Measurements from ENCODE around the gene GRB10.

The GRB10 gene

DNA sequence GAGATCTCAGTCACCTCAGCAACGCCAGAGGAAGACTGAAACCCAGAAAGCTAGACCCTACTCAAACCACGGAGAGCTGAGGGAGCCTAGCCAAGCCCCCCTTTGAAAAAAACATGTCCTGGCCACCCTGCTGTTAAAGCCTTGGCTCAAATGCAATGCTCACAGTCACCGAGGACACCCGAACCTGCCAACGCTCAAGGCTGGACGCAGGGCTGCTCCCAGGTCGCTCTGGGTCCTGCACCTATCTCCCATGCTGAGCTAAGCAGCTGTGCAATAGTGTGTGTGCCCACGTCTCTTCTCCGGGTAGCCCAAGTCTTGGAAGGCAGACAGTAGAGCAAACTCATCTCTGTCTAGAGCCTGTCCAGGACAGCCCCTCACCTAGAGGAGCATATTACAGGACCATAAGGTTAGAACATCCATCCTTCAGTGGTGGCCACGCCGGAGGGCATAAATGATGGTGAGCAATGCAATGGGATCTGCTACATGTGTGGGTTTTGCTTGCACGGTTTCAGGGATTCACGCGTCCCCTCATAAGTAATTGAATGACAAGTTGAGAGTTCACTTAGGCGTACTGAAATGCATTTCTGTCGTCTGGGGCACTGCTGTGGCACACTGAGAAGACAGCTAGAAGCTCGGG is 123.2 kb downstream of the GRB10 start:
- Histone ChIP-seq H3K9me3 (ENCODE audit: severe bottlenecking) (no peaks in the 10 kb centered on the region), H3K27ac (no peak overlapping the region), H3K27me3 (ENCODE audit: insufficient read depth, low read depth, severe bottlenecking) (no peaks in the 10 kb centered on the region), H3K4me3 (ENCODE audit: low read depth, low read length) (no peak overlapping the region), H3K36me3 (no peaks in the 10 kb centered on the region)
- no peak for DNase-seq
- TF ChIP-seq, protein P1, sequence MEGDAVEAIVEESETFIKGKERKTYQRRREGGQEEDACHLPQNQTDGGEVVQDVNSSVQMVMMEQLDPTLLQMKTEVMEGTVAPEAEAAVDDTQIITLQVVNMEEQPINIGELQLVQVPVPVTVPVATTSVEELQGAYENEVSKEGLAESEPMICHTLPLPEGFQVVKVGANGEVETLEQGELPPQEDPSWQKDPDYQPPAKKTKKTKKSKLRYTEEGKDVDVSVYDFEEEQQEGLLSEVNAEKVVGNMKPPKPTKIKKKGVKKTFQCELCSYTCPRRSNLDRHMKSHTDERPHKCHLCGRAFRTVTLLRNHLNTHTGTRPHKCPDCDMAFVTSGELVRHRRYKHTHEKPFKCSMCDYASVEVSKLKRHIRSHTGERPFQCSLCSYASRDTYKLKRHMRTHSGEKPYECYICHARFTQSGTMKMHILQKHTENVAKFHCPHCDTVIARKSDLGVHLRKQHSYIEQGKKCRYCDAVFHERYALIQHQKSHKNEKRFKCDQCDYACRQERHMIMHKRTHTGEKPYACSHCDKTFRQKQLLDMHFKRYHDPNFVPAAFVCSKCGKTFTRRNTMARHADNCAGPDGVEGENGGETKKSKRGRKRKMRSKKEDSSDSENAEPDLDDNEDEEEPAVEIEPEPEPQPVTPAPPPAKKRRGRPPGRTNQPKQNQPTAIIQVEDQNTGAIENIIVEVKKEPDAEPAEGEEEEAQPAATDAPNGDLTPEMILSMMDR (IDR thresholded peaks at IDR 0.05; ENCODE audit: low read depth, low read length), result no peak

DNA sequence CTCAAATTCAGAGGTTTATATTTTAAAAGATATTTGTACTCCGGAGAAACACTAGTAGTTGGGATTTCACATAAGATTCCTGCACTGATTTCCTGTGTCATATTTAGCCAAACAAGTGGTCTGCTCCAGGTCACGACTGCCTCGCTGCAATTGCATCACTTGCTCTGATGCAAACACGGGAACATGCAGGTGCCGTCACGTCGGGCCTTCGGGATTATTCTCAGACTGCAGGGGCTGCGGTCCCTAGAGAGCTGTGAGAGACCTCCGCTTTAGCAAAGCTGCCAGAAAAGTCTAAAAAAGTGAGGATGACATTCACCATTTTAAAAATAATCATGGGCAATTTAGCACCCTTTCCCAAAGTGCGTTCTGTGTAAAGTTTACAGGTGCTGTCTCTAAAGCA is 124.0 kb downstream of the GRB10 start:
- no peak for DNase-seq
- no peaks in the 10 kb centered on the region for H3K9me3 ChIP-seq (ENCODE audit: severe bottlenecking)
- H3K36me3 ChIP-seq, result no peaks in the 10 kb centered on the region

DNA sequence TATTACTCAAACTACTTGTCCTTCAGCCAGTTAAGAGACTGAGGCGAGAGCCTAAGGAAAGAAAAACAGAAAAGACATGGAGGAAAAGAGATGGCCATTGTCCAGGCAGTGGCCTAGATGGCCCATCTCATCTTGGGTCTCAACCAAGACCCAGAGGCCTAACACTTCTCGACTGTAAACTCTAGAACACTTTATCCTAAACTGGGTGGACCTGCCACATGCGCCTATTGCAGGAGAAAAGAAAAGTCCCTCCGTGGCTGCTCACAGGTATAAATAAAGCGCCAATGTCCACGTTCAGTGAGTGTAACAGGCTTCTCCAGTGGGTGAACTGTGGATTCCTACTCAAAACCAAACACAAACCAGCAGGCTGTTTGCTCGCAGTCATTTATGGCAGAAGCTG is 124.8 kb downstream of the GRB10 start:
- Histone ChIP-seq H3K36me3 (no peaks in the 10 kb centered on the region), H3K27ac (no peak overlapping the region), H3K4me3 (ENCODE audit: low read depth, low read length) (no peak overlapping the region), H3K9me3 (ENCODE audit: severe bottlenecking) (no peaks in the 10 kb centered on the region), H3K27me3 (ENCODE audit: insufficient read depth, low read depth, severe bottlenecking) (no peaks in the 10 kb centered on the region)
- no peak for DNase-seq
- TF ChIP-seq, protein P1 (IDR thresholded peaks at IDR 0.05; ENCODE audit: low read depth, low read length), result no peak

More for the DNA sequence above, 124.0 kb downstream of the GRB10 start:
- H3K27me3 ChIP-seq (ENCODE audit: insufficient read depth, low read depth, severe bottlenecking), result no peaks in the 10 kb centered on the region
- no peak overlapping the region for H3K4me3 ChIP-seq (ENCODE audit: low read depth, low read length)
- TF ChIP-seq, protein P1 (IDR thresholded peaks at IDR 0.05; ENCODE audit: low read depth, low read length), result no peak
- H3K27ac ChIP-seq, result no peak overlapping the region

DNA sequence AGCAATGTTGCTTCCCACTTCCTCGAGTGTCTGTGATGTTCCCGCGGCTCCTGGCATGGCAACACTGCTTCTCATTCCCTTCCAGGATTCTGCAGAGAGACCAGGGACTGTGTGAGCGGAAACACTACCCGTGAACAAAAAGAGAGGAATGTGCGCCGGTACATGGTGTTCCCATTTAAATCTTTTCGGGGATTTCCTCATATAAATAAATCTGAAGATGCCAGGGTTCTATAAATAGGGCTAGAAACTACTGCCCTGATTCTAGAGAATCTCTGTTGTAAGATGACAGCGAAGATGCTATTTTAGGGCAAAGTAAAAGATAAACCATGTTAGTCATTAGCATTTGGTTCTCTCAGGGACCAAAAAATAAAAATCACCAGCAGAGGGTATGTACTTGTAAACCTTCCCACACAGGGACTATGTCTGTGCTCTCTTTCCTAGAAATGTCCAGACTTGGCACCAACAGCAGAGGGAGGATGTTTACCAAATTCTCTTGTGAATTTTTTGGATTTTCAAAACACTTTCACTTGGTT is 125.3 kb downstream of the GRB10 start:
- DNase-seq, result no peak
- H3K9me3 ChIP-seq (ENCODE audit: severe bottlenecking), result no peaks in the 10 kb centered on the region
- no peaks in the 10 kb centered on the region for H3K36me3 ChIP-seq
- TF ChIP-seq, protein P1 (IDR thresholded peaks at IDR 0.05; ENCODE audit: low read depth, low read length), result no peak
- no peaks in the 10 kb centered on the region for H3K27me3 ChIP-seq (ENCODE audit: insufficient read depth, low read depth, severe bottlenecking)
- H3K4me3 ChIP-seq (ENCODE audit: low read depth, low read length), result no peak overlapping the region
- no peak overlapping the region for H3K27ac ChIP-seq

DNA sequence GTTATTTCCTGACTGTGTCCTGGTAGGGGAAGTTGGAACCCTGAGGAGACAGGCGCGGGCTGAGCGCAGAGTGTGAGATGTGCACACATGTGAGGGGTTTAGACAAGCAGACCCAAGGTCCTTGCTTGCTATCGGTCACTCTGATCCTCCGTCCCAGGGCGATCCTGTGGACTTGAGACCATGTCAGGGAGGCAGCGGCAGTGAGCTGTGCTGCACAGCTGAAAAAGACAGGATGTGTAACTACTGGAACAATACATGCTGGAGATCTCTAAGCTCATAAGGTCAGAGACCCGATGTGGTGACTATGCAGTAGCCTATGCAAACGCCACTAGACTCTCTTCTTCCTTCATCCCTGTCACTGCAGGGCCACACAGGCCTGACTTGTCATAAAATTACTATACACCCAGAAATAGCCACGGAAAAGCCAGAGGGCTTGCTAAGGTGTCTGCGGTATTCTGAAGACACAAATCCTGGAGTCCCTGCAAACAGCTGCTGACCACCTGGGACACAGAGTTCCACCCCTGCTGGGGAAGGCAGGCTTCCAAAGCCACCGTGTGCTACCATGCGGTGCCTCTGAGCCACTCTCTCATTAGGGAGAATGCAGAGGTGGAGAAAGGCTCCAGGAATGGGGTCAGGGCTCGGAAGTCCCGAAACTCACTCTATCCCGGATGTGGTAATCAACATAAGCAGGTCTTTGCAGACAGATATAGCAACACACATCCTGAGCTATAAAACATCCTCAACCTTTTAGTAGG is 126.4 kb downstream of the GRB10 start:
- no peaks in the 10 kb centered on the region for H3K27me3 ChIP-seq (ENCODE audit: insufficient read depth, low read depth, severe bottlenecking)
- H3K4me3 ChIP-seq (ENCODE audit: low read depth, low read length), result no peak overlapping the region
- DNase-seq, result no peak
- TF ChIP-seq, protein P1 (IDR thresholded peaks at IDR 0.05; ENCODE audit: low read depth, low read length), result no peak
- no peak overlapping the region for H3K27ac ChIP-seq
- H3K36me3 ChIP-seq, result no peaks in the 10 kb centered on the region
- H3K9me3 ChIP-seq (ENCODE audit: severe bottlenecking), result no peaks in the 10 kb centered on the region
